ENCODE data around the gene MPC2.

Gene MPC2

GRCh38 chr1:167966050-167966449, 29.2 kb upstream of the MPC2 start:
- Histone ChIP-seq H3K27me3 (ENCODE audit: control insufficient read depth in 3 of 3, insufficient read depth in 3 of 3, low read depth in 1 of 3, low read length in 3 of 3) (no peaks in the 10 kb centered on the region), H2AK5ac (ENCODE audit: low read depth, low read length) (no peak overlapping the region), H2AFZ (ENCODE audit: low read length) (no peak overlapping the region), H2BK15ac (ENCODE audit: low read length) (no peak overlapping the region), H3K36me3 (replicated peaks in 1 of 2; ENCODE audit: control insufficient read depth in 2 of 2, insufficient read depth in 2 of 2, low read length in 2 of 2) (peaks cover 0 to 10% of the 10 kb centered on the region in 2 donors), H3K27ac (replicated peaks; ENCODE audit: low read length) (no peak overlapping the region), H4K8ac (ENCODE audit: low read depth, low read length) (no peak overlapping the region), H3K4me3 (ENCODE audit: low read length in 2 of 2) (no peak overlapping the region), H4K91ac (ENCODE audit: low read depth, low read length, poor library complexity) (no peak overlapping the region), H3K9ac (ENCODE audit: low read depth, low read length, poor library complexity) (no peak overlapping the region), H3K4me2 (ENCODE audit: insufficient read depth, low read length, poor library complexity, severe bottlenecking) (no peak overlapping the region), H2BK5ac (ENCODE audit: low read length) (no peak overlapping the region), H3K18ac (ENCODE audit: low read length) (no peak overlapping the region), H3K4ac (ENCODE audit: low read length) (no peak overlapping the region), H3K14ac (ENCODE audit: low read length) (no peak overlapping the region), H3K9me3 (replicated peaks in 1 of 2; ENCODE audit: control insufficient read depth in 2 of 2, insufficient read depth in 1 of 2, low read depth in 1 of 2, low read length in 2 of 2) (peaks cover 0 to 2% of the 10 kb centered on the region in 2 donors), H3K23ac (ENCODE audit: low read depth, low read length, poor library complexity) (no peak overlapping the region), H3K4me1 (ENCODE audit: control insufficient read depth in 2 of 2, insufficient read depth in 1 of 2, low read depth in 1 of 2, low read length in 2 of 2) (no peaks in the 10 kb centered on the region), H2BK120ac (ENCODE audit: low read depth, low read length) (no peak overlapping the region), H3K79me1 (ENCODE audit: low read depth, low read length) (no peaks in the 10 kb centered on the region), H2BK12ac (ENCODE audit: low read length) (no peak overlapping the region)
- DNase-seq (ENCODE audit: low spot score): no peak
- no CpG with 5 or more reads among the region's 4 CpGs for WGBS, 2 donors (ENCODE audit: extremely low coverage in 2 of 2, insufficient read length in 2 of 2, insufficient replicate concordance in 1 of 2)

DNA sequence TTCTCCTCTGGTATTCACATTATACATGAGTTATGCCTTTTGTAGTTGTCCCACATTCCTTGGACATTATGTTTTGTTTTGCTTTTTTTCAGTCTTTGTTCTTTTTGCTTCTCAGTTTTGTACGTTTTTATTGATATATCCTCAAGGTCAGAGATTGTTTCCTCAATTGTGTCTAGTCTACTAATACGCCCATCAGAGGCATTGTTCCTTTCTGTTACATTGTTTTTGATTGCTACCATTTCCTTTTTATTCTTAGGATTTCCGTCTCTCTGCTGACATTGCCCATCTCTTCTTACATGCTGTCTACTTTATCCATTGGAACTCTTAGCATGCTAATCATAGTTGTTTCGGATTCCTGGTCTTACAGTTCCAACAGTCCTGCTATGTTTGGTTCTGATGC, 27.8 kb upstream of the MPC2 start:
- no peak overlapping the region for H4K8ac ChIP-seq (ENCODE audit: low read depth, low read length)
- no peak overlapping the region for H3K27ac ChIP-seq (replicated peaks; ENCODE audit: low read length)
- no peak overlapping the region for H2BK15ac ChIP-seq (ENCODE audit: low read length)
- no peaks in the 10 kb centered on the region for H3K79me1 ChIP-seq (ENCODE audit: low read depth, low read length)
- no peaks in the 10 kb centered on the region for H3K4me1 ChIP-seq (ENCODE audit: control insufficient read depth in 2 of 2, insufficient read depth in 1 of 2, low read depth in 1 of 2, low read length in 2 of 2)
- no peaks in the 10 kb centered on the region for H3K27me3 ChIP-seq (ENCODE audit: control insufficient read depth in 3 of 3, insufficient read depth in 3 of 3, low read depth in 1 of 3, low read length in 3 of 3)
- no peak overlapping the region for H3K14ac ChIP-seq (ENCODE audit: low read length)
- no peak overlapping the region for H3K9ac ChIP-seq (ENCODE audit: low read depth, low read length, poor library complexity)
- H2BK12ac ChIP-seq (ENCODE audit: low read length): no peak overlapping the region
- peaks cover 0 to 2% of the 10 kb centered on the region in 2 donors for H3K9me3 ChIP-seq (replicated peaks in 1 of 2; ENCODE audit: control insufficient read depth in 2 of 2, insufficient read depth in 1 of 2, low read depth in 1 of 2, low read length in 2 of 2)
- H2BK120ac ChIP-seq (ENCODE audit: low read depth, low read length): no peak overlapping the region
- no peak overlapping the region for H3K4me3 ChIP-seq (ENCODE audit: low read length in 2 of 2)
- H3K18ac ChIP-seq (ENCODE audit: low read length): no peak overlapping the region
- no peak overlapping the region for H4K91ac ChIP-seq (ENCODE audit: low read depth, low read length, poor library complexity)
- no peak overlapping the region for H3K4ac ChIP-seq (ENCODE audit: low read length)
- H2AK5ac ChIP-seq (ENCODE audit: low read depth, low read length): no peak overlapping the region
- H2AFZ ChIP-seq (ENCODE audit: low read length): no peak overlapping the region
- no peak overlapping the region for H2BK5ac ChIP-seq (ENCODE audit: low read length)
- no CpG with 5 or more reads among the region's 4 CpGs for WGBS, 2 donors (ENCODE audit: extremely low coverage in 2 of 2, insufficient read length in 2 of 2, insufficient replicate concordance in 1 of 2)
- H3K4me2 ChIP-seq (ENCODE audit: insufficient read depth, low read length, poor library complexity, severe bottlenecking): no peak overlapping the region
- peaks cover 0 to 10% of the 10 kb centered on the region in 2 donors for H3K36me3 ChIP-seq (replicated peaks in 1 of 2; ENCODE audit: control insufficient read depth in 2 of 2, insufficient read depth in 2 of 2, low read length in 2 of 2)
- DNase-seq (ENCODE audit: low spot score): no peak
- no peak overlapping the region for H3K23ac ChIP-seq (ENCODE audit: low read depth, low read length, poor library complexity)

GRCh38 chr1:167957710-167958109, 20.8 kb upstream of the MPC2 start:
- H3K27me3 ChIP-seq (ENCODE audit: control insufficient read depth in 3 of 3, insufficient read depth in 3 of 3, low read depth in 1 of 3, low read length in 3 of 3): no peaks in the 10 kb centered on the region
- H4K91ac ChIP-seq (ENCODE audit: low read depth, low read length, poor library complexity): no peak overlapping the region
- H3K4ac ChIP-seq (ENCODE audit: low read length): no peak overlapping the region
- H3K4me3 ChIP-seq (ENCODE audit: low read length in 2 of 2): no peak overlapping the region
- H3K9me3 ChIP-seq (replicated peaks in 1 of 2; ENCODE audit: control insufficient read depth in 2 of 2, insufficient read depth in 1 of 2, low read depth in 1 of 2, low read length in 2 of 2): peaks cover 0 to 6% of the 10 kb centered on the region in 2 donors
- no peak for DNase-seq (ENCODE audit: low spot score)
- H3K4me2 ChIP-seq (ENCODE audit: insufficient read depth, low read length, poor library complexity, severe bottlenecking): no peak overlapping the region
- H3K14ac ChIP-seq (ENCODE audit: low read length): no peak overlapping the region
- peaks cover 0 to 16% of the 10 kb centered on the region in 2 donors for H3K36me3 ChIP-seq (replicated peaks in 1 of 2; ENCODE audit: control insufficient read depth in 2 of 2, insufficient read depth in 2 of 2, low read length in 2 of 2)
- no peak overlapping the region for H2AFZ ChIP-seq (ENCODE audit: low read length)
- no peak overlapping the region for H4K8ac ChIP-seq (ENCODE audit: low read depth, low read length)
- no peak overlapping the region for H2BK15ac ChIP-seq (ENCODE audit: low read length)
- H2BK120ac ChIP-seq (ENCODE audit: low read depth, low read length): no peak overlapping the region
- H3K23ac ChIP-seq (ENCODE audit: low read depth, low read length, poor library complexity): no peak overlapping the region
- no peak overlapping the region for H2AK5ac ChIP-seq (ENCODE audit: low read depth, low read length)
- no peak overlapping the region for H3K9ac ChIP-seq (ENCODE audit: low read depth, low read length, poor library complexity)
- no peak overlapping the region for H2BK5ac ChIP-seq (ENCODE audit: low read length)
- no peak overlapping the region for H2BK12ac ChIP-seq (ENCODE audit: low read length)
- H3K27ac ChIP-seq (replicated peaks; ENCODE audit: low read length): no peak overlapping the region
- H3K79me1 ChIP-seq (ENCODE audit: low read depth, low read length): no peaks in the 10 kb centered on the region
- no peak overlapping the region for H3K18ac ChIP-seq (ENCODE audit: low read length)
- no peaks in the 10 kb centered on the region for H3K4me1 ChIP-seq (ENCODE audit: control insufficient read depth in 2 of 2, insufficient read depth in 1 of 2, low read depth in 1 of 2, low read length in 2 of 2)

GRCh38 chr1:167955915-167956314, 19.0 kb upstream of the MPC2 start:
- H3K4me3 ChIP-seq (ENCODE audit: low read length in 2 of 2): no peak overlapping the region
- no peak overlapping the region for H3K18ac ChIP-seq (ENCODE audit: low read length)
- H2BK5ac ChIP-seq (ENCODE audit: low read length): no peak overlapping the region
- no peaks in the 10 kb centered on the region for H3K27me3 ChIP-seq (ENCODE audit: control insufficient read depth in 3 of 3, insufficient read depth in 3 of 3, low read depth in 1 of 3, low read length in 3 of 3)
- no peak overlapping the region for H4K8ac ChIP-seq (ENCODE audit: low read depth, low read length)
- H3K36me3 ChIP-seq (replicated peaks in 1 of 2; ENCODE audit: control insufficient read depth in 2 of 2, insufficient read depth in 2 of 2, low read length in 2 of 2): peaks cover 0 to 19% of the 10 kb centered on the region in 2 donors
- no peak overlapping the region for H2BK15ac ChIP-seq (ENCODE audit: low read length)
- H3K79me1 ChIP-seq (ENCODE audit: low read depth, low read length): no peaks in the 10 kb centered on the region
- H4K91ac ChIP-seq (ENCODE audit: low read depth, low read length, poor library complexity): no peak overlapping the region
- H2AFZ ChIP-seq (ENCODE audit: low read length): no peak overlapping the region
- no peak for DNase-seq (ENCODE audit: low spot score)
- H3K23ac ChIP-seq (ENCODE audit: low read depth, low read length, poor library complexity): no peak overlapping the region
- no peak overlapping the region for H2AK5ac ChIP-seq (ENCODE audit: low read depth, low read length)
- no CpG with 5 or more reads among the region's 2 CpGs for WGBS, 2 donors (ENCODE audit: extremely low coverage in 2 of 2, insufficient read length in 2 of 2, insufficient replicate concordance in 1 of 2)
- H3K4me2 ChIP-seq (ENCODE audit: insufficient read depth, low read length, poor library complexity, severe bottlenecking): no peak overlapping the region
- no peak overlapping the region for H3K14ac ChIP-seq (ENCODE audit: low read length)
- H3K27ac ChIP-seq (replicated peaks; ENCODE audit: low read length): no peak overlapping the region
- no peak overlapping the region for H2BK12ac ChIP-seq (ENCODE audit: low read length)
- H3K9ac ChIP-seq (ENCODE audit: low read depth, low read length, poor library complexity): no peak overlapping the region
- no peak overlapping the region for H3K4ac ChIP-seq (ENCODE audit: low read length)
- H2BK120ac ChIP-seq (ENCODE audit: low read depth, low read length): no peak overlapping the region
- H3K9me3 ChIP-seq (replicated peaks in 1 of 2; ENCODE audit: control insufficient read depth in 2 of 2, insufficient read depth in 1 of 2, low read depth in 1 of 2, low read length in 2 of 2): peaks cover 0 to 6% of the 10 kb centered on the region in 2 donors
- no peaks in the 10 kb centered on the region for H3K4me1 ChIP-seq (ENCODE audit: control insufficient read depth in 2 of 2, insufficient read depth in 1 of 2, low read depth in 1 of 2, low read length in 2 of 2)

All from neuronal stem cell (in vitro differentiated cells).